AG10803 (cell line): ENCODE measurements around the gene LGI2.
A peak's percentile ranks its signal among the peaks of the same experiment; 100 is the strongest.

Experiments
- DNase-seq: peaks from one replicate; pipeline ENCODE4 v3.0.0; 2010; ENCODE audit warnings: low read depth
- H3K4me3 ChIP-seq: 2 replicates; pipeline ENCODE4 v1.5.1; 2011; ENCODE audit warnings: mild to moderate bottlenecking, low read length, control low read depth
- TF ChIP-seq, protein P1 (sequence below): conservative IDR thresholded peaks from 2 replicates; pipeline ENCODE4 v1.5.1; 2011; ENCODE audit warnings: mild to moderate bottlenecking, low read length, control low read depth, inconsistent platforms

The LGI2 gene

DNA sequence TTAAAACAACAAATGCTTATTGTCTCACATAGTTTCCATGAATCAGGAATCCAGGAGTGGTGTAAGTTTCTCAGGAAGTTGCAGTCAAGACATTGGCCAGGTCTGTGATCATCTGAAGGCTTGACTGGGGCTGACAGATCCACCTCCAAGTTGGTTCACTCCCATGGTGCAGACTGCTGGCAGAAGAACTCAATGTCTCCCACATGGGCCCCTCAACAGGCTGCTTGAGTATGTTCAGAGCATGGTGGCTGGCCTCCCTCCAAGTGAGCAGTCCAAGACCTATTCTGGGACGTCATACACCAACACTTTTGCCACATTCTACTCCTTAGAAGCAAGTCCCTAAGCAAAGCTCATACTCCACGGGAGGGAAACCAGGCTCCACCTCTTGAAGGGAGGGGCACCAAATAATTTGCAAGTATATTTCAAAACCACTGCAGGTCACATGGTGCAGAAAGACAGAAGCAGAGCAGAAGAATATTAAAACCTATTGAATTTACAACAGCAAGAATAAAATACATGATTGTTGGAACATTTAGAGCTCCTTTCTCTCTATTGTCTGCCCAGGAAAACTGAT, 35.3 kb downstream of the LGI2 start:
- no peak overlapping the region for H3K4me3 ChIP-seq
- DNase-seq, result no peak
- TF ChIP-seq, protein P1, sequence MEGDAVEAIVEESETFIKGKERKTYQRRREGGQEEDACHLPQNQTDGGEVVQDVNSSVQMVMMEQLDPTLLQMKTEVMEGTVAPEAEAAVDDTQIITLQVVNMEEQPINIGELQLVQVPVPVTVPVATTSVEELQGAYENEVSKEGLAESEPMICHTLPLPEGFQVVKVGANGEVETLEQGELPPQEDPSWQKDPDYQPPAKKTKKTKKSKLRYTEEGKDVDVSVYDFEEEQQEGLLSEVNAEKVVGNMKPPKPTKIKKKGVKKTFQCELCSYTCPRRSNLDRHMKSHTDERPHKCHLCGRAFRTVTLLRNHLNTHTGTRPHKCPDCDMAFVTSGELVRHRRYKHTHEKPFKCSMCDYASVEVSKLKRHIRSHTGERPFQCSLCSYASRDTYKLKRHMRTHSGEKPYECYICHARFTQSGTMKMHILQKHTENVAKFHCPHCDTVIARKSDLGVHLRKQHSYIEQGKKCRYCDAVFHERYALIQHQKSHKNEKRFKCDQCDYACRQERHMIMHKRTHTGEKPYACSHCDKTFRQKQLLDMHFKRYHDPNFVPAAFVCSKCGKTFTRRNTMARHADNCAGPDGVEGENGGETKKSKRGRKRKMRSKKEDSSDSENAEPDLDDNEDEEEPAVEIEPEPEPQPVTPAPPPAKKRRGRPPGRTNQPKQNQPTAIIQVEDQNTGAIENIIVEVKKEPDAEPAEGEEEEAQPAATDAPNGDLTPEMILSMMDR, result no peak

DNA sequence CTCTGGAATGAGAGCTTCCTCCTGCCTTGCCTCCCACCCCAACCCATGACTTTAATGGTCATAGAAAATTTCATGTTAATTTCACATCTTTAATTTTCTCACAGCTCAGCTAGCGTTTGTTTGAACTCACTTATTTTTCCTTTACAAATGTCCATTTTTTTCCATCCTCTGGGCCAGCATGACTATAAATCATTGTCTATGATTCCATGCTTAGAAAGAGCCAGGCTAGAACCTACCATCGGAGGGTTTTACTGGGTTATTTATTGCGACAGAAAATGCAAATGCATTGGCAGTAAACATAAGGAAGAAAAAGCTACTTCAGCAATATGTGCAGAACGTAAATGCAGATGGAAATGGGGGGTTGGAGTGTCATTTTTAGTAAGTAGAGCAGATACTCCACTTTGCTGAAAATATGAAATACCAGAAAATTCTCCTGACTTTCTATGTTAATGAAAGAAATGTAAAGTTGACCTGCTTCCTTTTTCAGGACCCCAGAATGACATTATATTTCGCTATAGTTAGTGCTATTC, 37.1 kb downstream of the LGI2 start:
- no peak overlapping the region for H3K4me3 ChIP-seq
- TF ChIP-seq, protein P1, result no peak
- DNase-seq, result no peak

DNA sequence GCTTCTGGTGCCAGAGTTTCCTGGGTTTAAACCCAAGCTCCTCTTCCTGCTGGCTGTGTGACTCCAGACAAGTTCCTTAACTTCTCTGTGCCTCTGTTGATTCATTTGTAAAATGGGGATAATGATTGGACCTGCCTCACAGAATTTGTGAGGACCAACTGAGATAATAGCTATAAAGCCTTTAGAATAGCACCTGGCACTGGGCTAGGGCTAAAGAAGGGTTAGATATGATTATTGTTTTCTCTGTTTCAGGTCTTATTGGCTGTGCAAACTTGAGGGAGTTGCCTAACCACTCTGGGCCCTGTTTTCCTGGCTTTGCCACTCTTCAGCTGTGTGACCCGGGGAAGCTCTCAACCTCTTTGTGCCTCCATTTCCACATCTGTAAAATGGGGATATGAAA, 37.8 kb downstream of the LGI2 start:
- TF ChIP-seq, protein P1, result no peak
- no peak overlapping the region for H3K4me3 ChIP-seq
- DNase-seq, result no peak

DNA sequence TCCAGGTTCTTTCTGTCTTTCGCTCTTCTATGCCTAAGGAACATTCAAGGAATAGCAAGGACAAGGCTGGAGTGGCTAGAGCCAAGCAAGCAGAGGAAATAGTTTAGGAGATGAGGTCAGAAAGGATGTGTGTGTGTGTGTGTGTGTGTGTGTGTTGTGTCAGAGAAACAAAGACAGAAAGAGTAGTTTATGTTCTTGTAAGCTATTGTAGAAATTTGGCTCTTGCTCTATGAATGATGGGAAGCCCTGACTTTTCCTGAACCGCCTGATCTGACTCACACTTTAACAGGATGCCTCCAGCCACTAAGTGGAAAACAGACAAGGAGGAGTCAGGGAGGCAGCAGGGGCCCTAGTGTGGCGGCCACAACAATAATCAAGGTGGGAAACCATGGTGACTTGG, 39.7 kb downstream of the LGI2 start:
- no peak overlapping the region for H3K4me3 ChIP-seq
- TF ChIP-seq, protein P1, result no peak
- peak; percentile 66 for DNase-seq

DNA sequence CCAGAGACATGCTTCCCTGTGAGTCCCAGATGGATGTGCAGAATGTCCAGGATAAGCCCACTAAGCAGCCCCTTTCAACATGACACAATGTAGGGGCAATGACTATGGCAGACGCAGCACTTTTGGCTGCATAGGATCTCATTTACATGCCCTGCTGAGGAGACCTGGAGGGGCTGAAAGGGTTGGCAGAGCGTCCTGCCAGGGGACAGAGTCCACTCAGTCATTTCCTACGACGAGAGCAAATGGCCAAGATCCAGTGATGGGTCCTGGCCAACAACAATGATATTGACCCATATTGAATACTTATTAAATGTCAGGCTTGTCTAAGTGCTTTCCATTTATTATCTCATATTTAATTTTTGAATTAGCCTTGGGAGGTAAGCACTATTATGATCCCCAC, 41.4 kb downstream of the LGI2 start:
- no peak for DNase-seq
- TF ChIP-seq, protein P1, result no peak

DNA sequence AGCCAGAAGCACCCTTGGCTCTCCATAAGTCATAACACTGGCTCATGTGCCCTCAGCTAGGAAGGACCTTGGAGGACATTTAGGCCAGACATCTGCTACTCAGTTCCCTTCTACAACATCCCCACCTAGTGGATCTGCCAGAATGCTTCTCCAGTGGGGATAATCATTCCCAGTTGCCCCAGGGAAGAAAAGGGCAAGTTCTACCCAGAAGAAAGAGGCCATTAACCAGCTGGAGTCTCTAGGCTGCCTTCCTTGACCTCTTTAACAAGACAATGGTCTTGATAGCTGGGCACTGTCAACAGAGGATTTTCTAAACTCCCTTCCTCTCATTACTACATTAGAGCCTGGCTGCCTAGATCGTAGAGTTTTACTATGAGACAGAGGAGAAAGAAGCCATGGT, 42.0 kb downstream of the LGI2 start:
- no peak overlapping the region for H3K4me3 ChIP-seq
- peak; percentile 58 for DNase-seq
- TF ChIP-seq, protein P1, result peak; percentile 75

More for the DNA sequence above, 41.4 kb downstream of the LGI2 start:
- H3K4me3 ChIP-seq, result no peak overlapping the region
